ENCODE results near the gene IKBKE.

DNA sequence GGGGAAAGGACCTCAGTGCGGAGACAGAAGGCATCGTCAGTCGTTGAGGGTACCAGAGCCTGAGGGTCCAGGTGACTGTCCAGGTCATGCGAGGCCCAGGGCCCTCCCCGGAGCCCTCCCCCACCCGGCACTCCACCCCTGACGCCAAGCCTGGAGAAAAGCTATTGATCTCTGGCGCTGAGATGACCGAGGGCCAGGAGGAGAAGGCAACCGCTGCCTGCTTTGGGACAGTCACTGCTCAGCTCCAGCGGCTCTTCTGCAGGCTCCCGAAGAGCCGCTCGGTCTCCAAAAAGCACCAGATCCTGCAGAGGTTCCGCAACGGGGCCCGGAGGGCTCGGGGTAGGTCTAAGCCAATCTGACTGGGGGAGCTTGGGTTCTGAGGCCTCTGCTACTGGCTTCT lies 47.9 kb downstream of the IKBKE start:
- no peak for TF ChIP-seq TAF1 (IDR thresholded peaks at IDR 0.05; ENCODE audit: low read depth, low read length)
- no peak for TF ChIP-seq POLR2A (IDR thresholded peaks at IDR 0.05; ENCODE audit: low read depth, low read length)
- no peak for TF ChIP-seq PAX5 (IDR thresholded peaks at IDR 0.05; ENCODE audit: insufficient read depth, low read length, severe bottlenecking)
- no peak for TF ChIP-seq POLR2AphosphoS5 (IDR thresholded peaks at IDR 0.05; ENCODE audit: low read depth, low read length)
